ENCODE results near the gene RETSAT. TPM values are rescaled to one million over a fixed set of nuclear protein-coding genes. Genes with fewer than 3 reads are reported as not detected.
A peak's percentile ranks its signal among the peaks of the same experiment; 100 is the strongest.

The RETSAT gene
- total RNA-seq, 1 donor from 2014 or later: 17.1 TPM

- Mint-ChIP-seq H3K4me3 (no peak overlapping the region), H3K36me3 (ENCODE audit: low read depth) (peaks cover 41% of the 10 kb centered on the region), H3K9me3 (no peaks in the 10 kb centered on the region), H3K27me3 (no peaks in the 10 kb centered on the region), H3K4me1 (peaks cover 48% of the 10 kb centered on the region), H3K27ac (no peak overlapping the region)
- POLR2A ChIA-PET: interaction anchor here (0.6 to 0.8 kb wide), 2 partner anchors 37 to 838 kb away, joined by 3 to 5 read pairs; no protein-coding TSS in a partner anchor
- TF ChIP-seq CTCF (IDR thresholded peaks at IDR 0.05): no peak
- DNase-seq (no peak), ATAC-seq (ENCODE audit: low read depth) (no peak)
- intact Hi-C loops (cut with micrococcal nuclease): no loop called here
- CTCF ChIA-PET: no interaction called here
Observed at GRCh38 chr2:85356186-85356585, 1.9 kb upstream of the RETSAT start.

GRCh38 chr2:85355521-85355920 is 1.2 kb upstream of the RETSAT start:
- Mint-ChIP-seq H3K27me3 (no peaks in the 10 kb centered on the region), H3K4me1 (peaks cover 48% of the 10 kb centered on the region), H3K36me3 (ENCODE audit: low read depth) (peaks cover 43% of the 10 kb centered on the region), H3K4me3 (peak overlapping the region; percentile 100), H3K9me3 (no peaks in the 10 kb centered on the region), H3K27ac (peak overlapping the region; percentile 50)
- no peak for ATAC-seq (ENCODE audit: low read depth)
- ChIA-PET POLR2A (interaction anchor here (1.2 to 4.2 kb wide), 13 partner anchors 9 to 257 kb away, joined by 3 to 93 read pairs (median 10); partner anchors contain the start of genes C2orf68, GGCX, MAT2A and SH2D6), CTCF (interaction anchor here (1.3 kb wide), 1 partner anchor 64 kb away, joined by 6 read pairs; the partner anchor contains the start of gene SH2D6)
- intact Hi-C loops (cut with micrococcal nuclease): loop anchor here (2.0 kb wide), 1 partner anchor 197 kb away; no protein-coding TSS in a partner anchor
- DNase-seq: no peak
- TF ChIP-seq CTCF (IDR thresholded peaks at IDR 0.05): no peak

GRCh38 chr2:85355073-85355410 is 714 bp upstream of the RETSAT start:
- Mint-ChIP-seq H3K4me1 (peaks cover 48% of the 10 kb centered on the region), H3K27ac (peak overlapping the region; percentile 99), H3K9me3 (no peaks in the 10 kb centered on the region), H3K27me3 (no peaks in the 10 kb centered on the region), H3K4me3 (peak overlapping the region; percentile 100), H3K36me3 (ENCODE audit: low read depth) (peaks cover 47% of the 10 kb centered on the region)
- CTCF ChIA-PET: interaction anchor here (1.3 to 1.4 kb wide), 4 partner anchors 38 to 197 kb away, joined by 3 to 6 read pairs (median 6); partner anchors contain the start of gene SH2D6
- no peak for DNase-seq
- peak; percentile 3 for ATAC-seq (ENCODE audit: low read depth)
- no peak for TF ChIP-seq CTCF (IDR thresholded peaks at IDR 0.05)
- POLR2A ChIA-PET: interaction anchor here (0.5 to 4.2 kb wide), 22 partner anchors 10 to 262 kb away, joined by 3 to 93 read pairs (median 6); partner anchors contain the start of genes C2orf68, GGCX, MAT2A and SH2D6
- intact Hi-C loops (cut with micrococcal nuclease): loop anchor here (2.0 kb wide), 1 partner anchor 198 kb away; no protein-coding TSS in a partner anchor

GRCh38 chr2:85353876-85354285 is 447 bp downstream of the RETSAT start:
- DNase-seq: no peak
- peaks cover 50% of the 10 kb centered on the region for H3K36me3 Mint-ChIP-seq (ENCODE audit: low read depth)
- no peak for TF ChIP-seq CTCF (IDR thresholded peaks at IDR 0.05)
- H3K4me3 Mint-ChIP-seq: peak overlapping the region; percentile 100
- no peaks in the 10 kb centered on the region for H3K9me3 Mint-ChIP-seq
- H3K27me3 Mint-ChIP-seq: no peaks in the 10 kb centered on the region
- POLR2A ChIA-PET: interaction anchor here (0.5 to 4.2 kb wide), 25 partner anchors 8 to 258 kb away, joined by 3 to 93 read pairs (median 6); partner anchors contain the start of genes C2orf68, GGCX, MAT2A and RNF181
- peak overlapping the region; percentile 99 for H3K27ac Mint-ChIP-seq
- no peak for ATAC-seq (ENCODE audit: low read depth)
- CTCF ChIA-PET: interaction anchor here (0.9 to 1.4 kb wide), 5 partner anchors 39 to 352 kb away, joined by 3 to 6 read pairs (median 4); no protein-coding TSS in a partner anchor
- intact Hi-C loops (cut with micrococcal nuclease): loop anchor here (1.0 to 5.0 kb wide), 10 partner anchors 26 to 1088 kb away; partner anchors contain the start of genes CAPG, GGCX, KDM3A and MAT2A
- peaks cover 48% of the 10 kb centered on the region for H3K4me1 Mint-ChIP-seq

- CTCF ChIA-PET: no interaction called here
- intact Hi-C loops (cut with micrococcal nuclease): no loop called here
- Mint-ChIP-seq H3K36me3 (ENCODE audit: low read depth) (peaks cover 66% of the 10 kb centered on the region), H3K27me3 (no peaks in the 10 kb centered on the region), H3K9me3 (no peaks in the 10 kb centered on the region), H3K27ac (no peak overlapping the region), H3K4me3 (no peak overlapping the region), H3K4me1 (peaks cover 3% of the 10 kb centered on the region)
- POLR2A ChIA-PET: no interaction called here
- ATAC-seq (ENCODE audit: low read depth) (no peak), DNase-seq (no peak)
- no peak for TF ChIP-seq CTCF (IDR thresholded peaks at IDR 0.05)
Observed at GRCh38 chr2:85347599-85347998, 6.7 kb downstream of the RETSAT start.

Data from activated B cell treated with CpG ODN at 0.5 μM for 24 hours (primary cell).